Endothelial cell of hepatic sinusoid (primary cell): Measurements from ENCODE around the gene PRRC1.

Source experiments
- in situ Hi-C: cut with HindIII; loops from 2 replicates; pipeline ENCODE4 v1.10.0; 2017; ENCODE audit warnings: low sequenced_read_pairs

The PRRC1 gene

DNA sequence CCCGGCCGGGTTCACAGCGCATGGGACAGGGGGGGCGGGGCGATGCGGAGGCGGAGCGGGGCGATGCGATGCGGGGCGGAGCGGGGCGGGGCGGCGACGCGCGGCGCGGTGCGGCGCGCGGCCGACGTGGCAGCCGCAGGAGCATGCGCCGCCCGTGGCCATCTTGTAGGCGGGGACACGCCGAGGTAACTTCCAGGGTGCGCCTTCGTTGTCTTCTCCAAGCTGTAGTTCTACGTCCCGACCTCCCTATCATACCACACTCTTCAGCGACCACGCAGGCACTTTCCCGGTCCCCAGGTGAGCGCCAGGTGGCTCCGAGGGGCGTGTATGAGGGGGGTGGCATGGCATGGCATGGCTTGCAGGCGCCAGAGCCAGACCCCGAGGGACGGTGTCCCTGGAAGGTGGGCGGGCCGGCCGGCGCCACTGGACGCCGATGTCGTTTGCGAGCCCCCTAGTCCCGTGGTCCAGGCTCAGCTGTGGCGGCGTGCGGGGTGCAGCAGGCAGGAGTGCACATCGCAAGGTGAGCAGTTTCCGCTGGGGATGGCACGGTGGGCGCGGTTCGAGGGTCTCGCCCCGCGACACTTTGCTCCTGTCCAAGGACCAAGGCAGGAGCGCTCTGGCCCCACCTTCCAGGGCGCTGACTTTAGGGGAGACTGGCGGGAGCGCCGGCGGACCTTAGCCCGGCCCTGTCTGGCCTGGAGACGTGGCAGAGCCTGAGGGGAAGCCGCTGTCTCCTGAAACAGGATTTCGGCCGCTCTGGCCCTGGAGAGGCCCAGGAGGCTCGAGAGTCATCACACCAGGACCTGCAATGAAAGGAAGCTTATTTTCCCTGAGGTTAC is at the start of gene PRRC1:
Gene PRRC1, plus strand, starts transcription at position 161 of the 839 bp plus-strand sequence. CDS start 5,840 bp downstream, outside the sequence.
- in situ Hi-C loops, result no loop called here

DNA sequence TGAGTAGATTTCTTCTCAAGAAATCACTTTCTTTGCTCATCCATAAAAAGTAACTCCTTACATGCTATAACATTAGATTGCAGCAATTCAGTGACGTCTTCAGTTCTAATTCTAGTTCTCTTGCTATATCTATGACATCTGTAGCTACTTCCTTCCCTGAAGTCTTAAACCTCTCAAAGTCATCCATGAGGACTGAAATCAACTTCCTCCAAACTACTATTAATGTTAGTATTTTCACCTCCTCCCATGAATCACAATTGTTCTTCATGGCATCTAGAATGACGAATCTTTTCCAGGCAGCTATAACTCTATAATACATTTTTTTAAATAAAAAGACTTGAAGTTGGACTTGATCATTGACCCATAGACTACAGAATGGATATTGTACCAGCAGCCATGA is 46.2 kb upstream of the PRRC1 start:
- in situ Hi-C loops, result no loop called here

DNA sequence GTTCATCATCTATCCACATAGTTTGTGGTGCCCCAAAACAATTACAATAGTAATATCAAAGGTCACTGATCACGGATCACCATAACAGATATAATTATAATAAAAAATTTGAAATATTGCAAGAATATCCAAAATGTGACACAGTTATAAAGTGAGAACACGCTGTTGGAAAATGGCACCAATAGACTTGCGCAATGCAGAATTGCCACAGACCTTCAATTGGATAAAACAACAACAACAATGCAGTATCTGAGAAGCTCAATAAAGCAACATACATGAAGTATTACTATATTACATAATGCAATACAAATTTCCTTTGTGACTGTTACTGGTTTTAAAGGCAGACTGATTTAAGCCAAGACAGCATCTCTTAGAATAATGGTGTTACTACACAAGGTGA is 44.7 kb upstream of the PRRC1 start:
- in situ Hi-C loops, result no loop called here

DNA sequence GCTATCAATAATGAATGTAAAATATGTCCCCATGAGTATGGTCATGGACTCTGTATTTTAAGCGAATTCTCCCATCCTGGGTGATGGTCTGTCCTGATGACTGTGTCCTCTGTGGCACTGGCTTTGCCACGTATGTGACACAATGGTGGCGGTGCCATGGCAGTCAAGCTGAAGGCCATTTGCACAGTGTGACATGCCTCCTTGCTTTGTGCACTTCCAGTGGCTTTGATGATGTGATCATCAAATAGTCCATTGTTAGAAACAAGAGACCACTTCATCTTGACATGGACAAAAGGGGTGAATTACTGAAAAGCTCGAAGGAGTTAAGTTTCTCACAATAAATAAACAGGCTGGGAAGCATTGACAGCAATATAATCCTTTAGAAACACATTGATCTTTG is 31.0 kb upstream of the PRRC1 start:
- in situ Hi-C loops, result no loop called here

DNA sequence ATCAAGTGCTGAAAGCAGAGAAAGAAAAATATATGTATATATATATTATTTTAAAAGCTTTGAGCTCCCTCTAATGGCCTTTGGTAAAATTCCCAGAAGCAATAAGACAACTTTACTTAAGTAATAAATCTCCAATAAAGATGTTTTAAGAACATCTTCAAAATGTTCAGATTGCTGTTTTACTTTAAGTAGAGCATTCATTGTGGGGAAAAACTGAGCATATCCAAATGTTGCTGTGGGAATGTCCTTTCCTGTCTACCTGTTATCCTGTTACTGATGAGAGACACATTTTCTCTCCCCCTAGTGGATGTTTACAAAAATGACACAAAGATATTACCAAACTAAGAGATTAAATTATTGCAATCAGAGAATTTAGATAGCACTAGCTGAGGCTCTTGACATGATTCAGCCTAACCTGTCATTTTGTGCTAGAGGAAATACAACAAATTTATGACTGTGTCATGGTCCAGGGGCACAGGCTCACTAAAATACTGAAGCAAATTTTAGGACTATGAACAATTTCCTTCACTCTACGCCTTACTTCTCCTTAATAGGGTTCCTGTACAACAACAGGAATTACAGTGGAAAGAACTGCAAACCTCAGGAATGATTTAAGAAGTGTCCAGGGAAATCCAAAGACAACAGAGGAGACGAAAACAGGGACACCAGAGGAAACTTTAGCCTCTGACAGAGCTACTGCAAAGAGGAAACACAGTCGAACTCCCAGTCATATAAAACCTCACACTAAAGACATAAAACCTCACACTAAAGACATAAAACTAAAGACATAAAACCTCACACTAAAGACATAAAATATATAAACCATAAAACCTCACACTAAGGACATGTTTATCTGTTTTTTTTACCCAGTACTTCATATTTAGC is 24.3 kb upstream of the PRRC1 start:
- in situ Hi-C loops, result loop anchor here (5.0 kb wide), 1 partner anchor 416 kb away; no protein-coding TSS in a partner anchor

DNA sequence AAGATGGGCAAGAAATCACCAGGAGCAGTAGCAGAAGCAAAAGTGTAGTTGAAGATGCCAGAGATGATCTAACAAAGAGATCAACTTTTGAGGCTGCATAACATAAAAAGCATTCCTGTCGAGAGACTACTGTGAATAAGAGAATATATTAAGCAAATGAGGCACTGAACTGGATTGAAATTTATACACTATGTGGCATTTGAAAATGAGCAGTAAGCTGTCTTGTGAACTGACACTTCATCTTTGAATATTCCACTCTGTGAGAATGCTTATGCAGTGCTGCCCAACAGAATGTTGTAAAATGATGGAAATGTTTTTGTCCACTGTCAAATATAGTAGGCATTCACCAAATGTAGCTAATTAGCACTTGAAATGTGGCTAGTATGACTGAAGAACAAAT is 18.9 kb upstream of the PRRC1 start:
- in situ Hi-C loops, result no loop called here

DNA sequence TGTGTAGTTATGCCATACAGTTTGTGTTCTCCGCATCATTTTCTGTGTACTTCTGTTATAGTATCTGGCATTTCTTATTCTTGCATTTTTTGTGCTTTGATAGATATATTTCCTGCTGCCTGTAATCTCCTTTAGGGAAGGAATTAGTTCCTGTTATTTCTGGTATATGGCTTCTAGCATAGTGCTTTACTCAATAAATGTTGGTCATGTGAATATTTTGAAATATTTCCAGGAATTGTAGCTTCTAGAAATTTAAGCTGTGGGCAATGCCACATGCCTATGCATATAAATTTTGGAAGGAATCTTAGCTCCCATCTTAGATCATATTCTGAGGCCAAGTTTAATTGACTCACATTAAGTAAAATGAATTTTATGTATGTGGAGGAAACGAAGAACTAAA is 11.5 kb upstream of the PRRC1 start:
- in situ Hi-C loops, result no loop called here

DNA sequence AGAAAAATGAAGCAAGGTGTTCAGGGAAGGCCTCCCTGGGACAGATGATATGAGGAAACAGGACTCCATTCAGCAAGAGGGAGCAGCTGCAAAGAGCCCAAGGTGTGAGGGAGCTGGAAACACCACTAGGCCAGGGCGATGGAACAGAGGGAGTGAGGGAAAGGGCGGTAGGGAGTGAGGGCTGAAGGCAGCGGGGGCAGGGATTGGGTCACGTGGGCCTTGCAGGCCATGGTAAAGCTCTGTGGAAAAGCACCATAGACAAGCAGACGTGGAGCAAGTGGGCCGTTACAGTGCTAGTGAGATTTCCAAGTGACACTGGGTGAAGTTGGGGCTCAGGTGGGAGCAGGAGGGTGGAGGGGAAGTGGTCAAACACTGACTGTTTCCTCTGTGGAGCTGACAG is 10.8 kb upstream of the PRRC1 start:
- in situ Hi-C loops, result no loop called here

DNA sequence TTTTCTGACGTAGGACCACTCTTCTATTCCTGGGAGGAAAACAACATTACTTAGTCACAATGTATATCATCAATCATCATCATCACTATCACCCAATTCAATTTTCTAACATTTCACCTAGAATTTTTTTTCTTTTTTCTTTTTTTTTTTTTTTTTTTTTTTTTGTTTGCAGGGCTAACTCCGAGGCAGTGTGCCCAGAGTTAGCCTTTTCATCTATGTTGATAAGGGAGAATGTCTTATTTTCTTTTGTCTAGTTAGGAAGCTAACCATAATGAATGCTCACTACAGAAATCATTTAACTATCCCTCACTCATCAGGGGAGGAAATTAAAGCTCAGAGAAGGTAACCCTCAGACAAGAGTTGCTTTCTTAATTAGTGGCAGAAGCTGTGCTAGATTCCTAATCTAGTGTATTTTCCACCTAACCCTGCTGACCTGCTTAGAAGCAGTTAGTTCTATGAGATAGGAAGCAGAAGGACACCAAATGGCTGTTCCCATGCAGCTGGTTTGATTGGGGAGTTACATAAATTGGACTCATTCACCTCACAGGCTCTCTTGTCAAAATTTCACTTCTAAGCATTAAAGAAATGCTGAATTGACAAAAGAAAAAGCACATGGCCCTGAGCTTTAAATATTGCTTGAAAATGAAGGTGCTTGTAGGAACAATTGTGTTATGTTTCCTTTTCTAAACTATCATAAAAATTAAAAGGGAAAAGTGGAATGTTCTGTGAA is 8.6 kb upstream of the PRRC1 start:
- in situ Hi-C loops, result no loop called here

DNA sequence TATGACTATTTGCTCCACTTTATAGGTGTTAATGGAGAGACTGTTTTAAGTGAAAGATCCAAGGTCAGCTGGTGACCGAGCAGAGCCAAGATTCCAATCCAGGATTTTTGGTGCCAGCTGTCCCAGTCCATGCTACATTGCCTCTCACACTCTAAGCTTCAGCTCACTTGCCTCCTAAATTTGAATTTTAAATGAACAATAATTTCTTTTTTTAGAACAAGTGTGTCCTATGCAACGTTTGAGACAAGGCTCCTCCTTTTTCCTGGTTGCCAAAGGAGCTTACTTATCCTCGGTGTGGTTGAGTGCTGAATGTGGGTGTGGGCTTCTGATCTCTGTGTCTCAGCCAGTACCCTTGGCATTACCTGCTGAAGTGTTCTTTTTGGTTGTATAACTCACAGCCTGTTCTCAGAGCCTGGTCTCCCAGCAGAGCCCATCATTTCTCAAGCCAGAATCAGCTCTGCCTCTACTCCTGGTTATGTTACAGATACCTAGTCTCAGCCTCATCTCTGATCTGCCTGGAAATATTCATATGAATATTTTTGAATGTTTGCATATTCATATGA is 4.0 kb upstream of the PRRC1 start:
- in situ Hi-C loops, result no loop called here

DNA sequence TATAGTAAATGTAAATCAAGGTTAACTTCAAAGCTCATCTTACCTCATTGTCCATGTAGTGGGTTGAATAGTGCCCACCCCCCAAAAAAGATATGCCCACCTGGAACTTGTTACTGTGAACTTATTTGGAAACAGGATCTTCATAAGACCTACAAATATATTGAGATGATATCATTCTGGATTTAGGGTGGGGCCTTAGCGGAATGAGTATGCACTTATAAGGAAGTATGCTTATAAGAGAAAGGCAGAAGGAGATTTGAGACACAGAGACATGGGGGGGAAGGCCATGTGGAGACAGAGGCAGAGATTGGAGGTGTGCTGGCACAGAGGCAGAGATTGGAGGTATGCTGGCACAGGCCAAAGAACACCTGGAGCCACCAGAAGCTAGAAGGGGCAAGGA is 2.6 kb upstream of the PRRC1 start:
- in situ Hi-C loops, result no loop called here

DNA sequence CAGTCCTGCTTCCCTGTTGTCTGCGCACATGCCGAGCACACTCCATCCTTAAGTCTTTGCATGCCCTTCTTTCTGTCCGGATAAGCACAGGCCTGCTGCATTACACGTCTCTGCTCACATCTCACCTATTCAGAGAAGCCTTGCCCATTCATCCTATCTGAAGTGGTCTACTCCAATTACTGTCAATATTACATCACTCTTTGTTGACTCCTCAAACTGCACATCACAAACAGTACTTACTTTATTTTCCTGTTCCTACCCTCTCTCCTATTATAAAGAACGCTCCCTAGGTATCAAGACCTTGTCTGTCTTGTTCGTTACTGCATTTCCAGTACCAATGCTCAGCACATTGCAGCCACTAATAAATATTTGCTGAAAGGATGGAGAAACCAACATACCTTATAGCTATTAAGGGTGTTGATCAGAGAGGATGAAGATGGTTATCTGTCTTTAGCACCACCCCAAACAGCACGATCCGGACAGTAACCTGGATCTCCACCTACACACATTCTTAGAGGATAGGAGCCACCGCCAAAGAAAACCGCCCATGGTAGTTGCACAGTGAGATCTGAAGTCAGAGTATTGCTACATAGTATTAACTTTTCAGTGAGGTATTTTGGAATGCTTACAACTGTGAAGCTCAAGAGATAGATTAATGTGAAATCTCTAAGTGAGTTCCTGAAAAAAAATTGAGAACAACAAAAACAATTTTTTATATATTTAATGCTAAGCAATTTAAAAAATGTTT is 1.6 kb upstream of the PRRC1 start:
- in situ Hi-C loops, result no loop called here

DNA sequence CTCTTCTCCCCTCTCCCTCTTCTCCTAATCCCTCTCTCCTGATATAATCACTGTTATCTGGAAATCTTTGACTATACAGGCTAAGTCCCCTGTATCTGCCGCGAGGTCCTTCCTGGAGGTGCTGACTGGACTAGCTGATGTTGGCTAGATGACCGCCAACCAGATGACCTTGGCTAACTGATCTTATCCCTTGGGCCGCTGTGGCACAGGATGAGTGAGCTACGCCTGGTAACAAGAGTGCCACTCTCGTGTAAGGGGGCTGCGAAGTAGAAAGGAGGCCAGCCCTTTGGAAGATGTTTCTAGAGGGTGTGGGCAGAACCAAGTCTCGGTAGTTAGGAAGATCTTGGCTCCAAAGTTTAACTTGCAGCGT is 345 bp upstream of the PRRC1 start:
- in situ Hi-C loops, result no loop called here

DNA sequence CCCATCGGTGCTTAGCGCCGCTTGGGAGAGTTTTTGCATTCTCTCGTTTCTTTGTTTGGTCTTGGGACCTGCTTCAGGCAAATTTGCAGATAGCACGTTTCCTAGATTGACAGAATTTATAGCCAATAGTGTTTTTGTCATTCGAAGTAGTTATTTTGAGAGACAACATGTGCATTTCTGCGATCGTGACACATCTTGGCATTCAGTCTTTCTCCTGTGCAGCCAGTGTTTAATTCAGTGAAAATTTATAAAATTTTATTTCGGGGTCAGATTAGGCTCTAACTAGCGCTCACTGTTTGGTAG is 830 bp downstream of the PRRC1 start:
- in situ Hi-C loops, result no loop called here

DNA sequence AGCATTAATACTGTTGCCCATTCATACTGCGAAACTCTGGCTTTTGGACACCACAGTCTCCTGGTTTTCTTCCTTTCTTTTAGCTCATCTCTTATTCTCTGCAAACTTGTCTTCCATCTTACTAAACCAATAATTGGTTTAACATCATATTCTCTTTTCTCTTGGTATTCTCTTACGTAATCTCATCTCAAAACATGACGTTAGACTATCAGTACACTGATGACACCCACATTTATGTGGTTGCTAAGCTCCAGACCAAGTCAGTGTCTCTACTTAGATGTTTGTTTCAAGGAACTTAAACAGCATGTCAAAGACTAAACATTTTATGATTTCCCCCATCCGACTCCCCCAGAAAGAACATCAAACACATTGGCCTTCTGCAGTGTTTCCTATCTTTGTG is 2.1 kb downstream of the PRRC1 start:
- in situ Hi-C loops, result no loop called here

DNA sequence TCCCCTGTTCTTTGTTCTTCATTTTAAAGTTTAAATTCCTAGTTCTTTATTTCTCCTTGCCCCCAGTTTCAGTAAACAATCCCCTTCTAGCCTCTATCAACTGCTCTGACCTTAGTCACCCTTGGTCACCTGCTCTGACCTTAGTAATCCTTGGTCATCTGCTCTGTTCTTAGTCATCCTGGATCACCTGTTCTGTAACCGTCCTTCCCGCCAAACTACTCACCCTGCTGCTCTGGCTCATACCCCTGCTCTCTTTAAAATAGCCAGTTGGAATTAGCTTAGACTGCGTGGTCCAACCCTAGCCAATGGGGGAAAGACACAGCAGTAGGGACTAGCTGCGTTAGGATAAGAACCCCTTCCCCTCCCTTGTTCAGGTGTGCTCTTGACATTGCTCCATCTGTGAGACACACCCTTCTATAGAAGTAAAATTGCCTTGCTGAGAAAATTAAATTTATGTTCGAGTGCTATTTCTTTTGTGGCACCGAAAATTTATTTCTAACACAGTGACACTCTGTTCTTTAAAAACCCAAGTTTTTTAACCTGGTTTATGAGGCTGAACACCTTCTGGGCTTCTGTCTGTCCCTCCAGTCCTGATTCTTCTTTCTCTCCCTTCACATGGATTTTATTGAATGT is 3.8 kb downstream of the PRRC1 start:
- in situ Hi-C loops, result no loop called here

DNA sequence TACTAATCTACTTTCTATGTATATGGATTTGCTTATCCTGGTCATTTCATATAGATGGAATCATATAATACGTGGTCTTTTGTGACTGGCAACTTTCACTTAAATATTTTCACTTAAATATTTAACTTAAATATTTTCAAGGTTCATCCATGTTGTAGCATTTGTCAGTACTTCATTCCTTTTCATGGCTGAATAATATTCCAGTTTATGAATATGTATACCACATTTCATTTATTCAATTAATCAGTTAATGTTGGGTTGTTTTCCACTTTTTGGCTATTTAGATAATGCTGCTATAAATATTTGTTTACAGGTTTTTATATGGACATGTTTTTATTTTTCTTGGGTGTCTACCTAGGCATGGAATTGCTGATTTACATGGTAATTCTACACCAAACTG is 7.7 kb downstream of the PRRC1 start:
- in situ Hi-C loops, result no loop called here

DNA sequence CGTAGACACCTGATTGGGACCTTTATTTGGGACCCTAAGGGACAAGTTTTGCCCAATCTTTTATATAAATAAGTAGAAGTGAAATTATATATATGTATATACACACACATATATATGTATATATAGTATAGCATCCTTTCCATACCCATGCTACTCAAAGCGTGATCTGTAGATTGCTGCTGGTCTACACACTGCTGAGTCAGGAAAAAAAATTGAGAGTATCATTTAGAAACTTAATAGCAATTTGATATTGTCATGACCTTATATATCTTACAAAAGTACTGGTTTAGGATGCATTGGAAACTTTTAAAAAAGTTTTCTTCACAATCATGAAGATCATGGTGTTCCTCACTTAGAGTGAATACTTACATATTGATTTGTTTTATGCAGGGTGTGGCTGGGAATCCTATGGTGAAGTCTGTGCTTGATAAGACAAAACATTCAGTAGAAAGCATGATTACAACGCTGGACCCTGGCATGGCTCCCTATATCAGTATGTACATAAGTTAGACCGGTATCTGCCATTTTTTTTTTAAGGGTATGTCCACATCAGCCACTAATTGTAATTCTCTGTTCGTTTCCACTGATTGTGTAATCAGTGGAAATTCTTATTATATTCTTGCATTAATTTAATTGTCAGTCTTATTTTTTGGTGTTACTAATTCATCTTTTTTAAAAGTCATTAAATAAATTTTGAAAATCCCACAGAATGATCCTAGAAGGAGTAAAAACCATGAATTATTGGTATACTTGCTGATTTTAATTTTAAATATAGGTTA is 12.7 kb downstream of the PRRC1 start:
- in situ Hi-C loops, result no loop called here

DNA sequence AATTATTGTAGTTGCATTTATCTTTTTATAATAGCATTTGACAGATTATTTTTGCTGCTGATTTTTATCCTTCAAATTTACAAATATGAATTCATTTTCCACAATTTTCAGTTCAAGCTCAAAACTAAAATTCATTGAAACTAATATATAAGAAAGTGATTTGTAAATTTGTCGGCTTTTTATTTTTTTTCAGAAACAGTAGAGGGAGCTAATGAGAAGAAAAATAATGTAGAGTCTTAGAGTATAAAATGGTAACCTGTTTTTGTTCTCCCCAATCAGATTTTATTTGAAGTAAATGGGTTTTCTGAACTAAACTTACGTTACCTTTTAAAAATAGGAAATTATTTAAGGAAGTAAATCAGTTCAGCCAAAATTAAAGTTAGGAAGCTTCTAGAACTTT is 19.2 kb downstream of the PRRC1 start:
- in situ Hi-C loops, result no loop called here
